RWPE2 (cell line): ENCODE results near the gene SPATA16.

Experiments used
- ATAC-seq: fragments of 200-7000 bp; cut with Tn5 transposase; 3 replicates; pipeline ENCODE4 v1.9.1; 2021; ENCODE audit warnings: low read depth
- DNase-seq: peaks from one replicate; pipeline ENCODE4 v3.0.0-alpha.2; 2020; ENCODE audit warnings: low spot score
- H3K27ac ChIP-seq: fragments of 450-650 bp; 2 replicates; pipeline ENCODE4 v1.5.1; 2017; ENCODE audit warnings: mild to moderate bottlenecking; ENCODE audit not compliant: poor library complexity, severe bottlenecking
- H3K27me3 ChIP-seq: fragments of 250-450 bp; sonication (Bioruptor Pico); 2 replicates; pipeline ENCODE4 v1.5.1; 2021; ENCODE audit warnings: mild to moderate bottlenecking, moderate library complexity; ENCODE audit not compliant: insufficient read depth, poor library complexity, severe bottlenecking
- H3K36me3 ChIP-seq: fragments of 250-450 bp; sonication (Bioruptor Pico); 2 replicates; pipeline ENCODE4 v1.5.1; 2020; ENCODE audit warnings: low read depth, mild to moderate bottlenecking, moderate library complexity
- H3K4me1 ChIP-seq: fragments of 250-450 bp; sonication (Bioruptor Pico); 2 replicates; pipeline ENCODE4 v1.5.1; 2021; ENCODE audit warnings: mild to moderate bottlenecking, moderate library complexity; ENCODE audit not compliant: insufficient read depth, poor library complexity, severe bottlenecking
- H3K4me3 ChIP-seq: fragments of 250-450 bp; sonication (Bioruptor Pico); 2 replicates; pipeline ENCODE4 v1.5.1; 2021; ENCODE audit warnings: mild to moderate bottlenecking, moderate library complexity; ENCODE audit not compliant: severe bottlenecking
- H3K9me3 ChIP-seq: fragments of 250-450 bp; sonication (Bioruptor Pico); 2 replicates; pipeline ENCODE4 v1.5.1; 2021; ENCODE audit warnings: mild to moderate bottlenecking, moderate library complexity; ENCODE audit not compliant: severe bottlenecking
- TF ChIP-seq, protein P1 (sequence below): fragments of 450-650 bp; IDR thresholded peaks from one replicate; pipeline ENCODE4 v1.5.1; 2017; ENCODE audit warnings: mild to moderate bottlenecking, moderate library complexity; ENCODE audit not compliant: poor library complexity, severe bottlenecking

SPATA16 gene

DNA sequence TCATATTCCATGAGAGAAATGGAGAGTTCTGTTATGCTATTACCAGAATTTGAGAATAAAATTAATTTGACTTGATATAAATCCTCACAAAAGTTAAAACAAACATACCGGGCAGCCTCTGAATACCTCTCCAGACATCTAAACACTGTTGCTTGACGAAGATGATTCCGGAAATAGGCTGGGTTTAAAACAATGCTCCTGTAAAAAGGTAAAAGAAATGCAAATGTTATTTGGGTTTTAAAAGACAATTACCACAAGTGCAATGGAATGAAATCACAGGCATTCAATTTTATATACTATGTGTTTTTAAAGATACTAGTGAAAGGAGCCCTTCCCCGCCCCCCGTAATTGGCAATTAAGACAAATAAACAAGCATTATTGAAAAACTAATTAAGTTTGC is 121.7 kb downstream of the SPATA16 start:
- ATAC-seq: no peak
- TF ChIP-seq, protein P1, sequence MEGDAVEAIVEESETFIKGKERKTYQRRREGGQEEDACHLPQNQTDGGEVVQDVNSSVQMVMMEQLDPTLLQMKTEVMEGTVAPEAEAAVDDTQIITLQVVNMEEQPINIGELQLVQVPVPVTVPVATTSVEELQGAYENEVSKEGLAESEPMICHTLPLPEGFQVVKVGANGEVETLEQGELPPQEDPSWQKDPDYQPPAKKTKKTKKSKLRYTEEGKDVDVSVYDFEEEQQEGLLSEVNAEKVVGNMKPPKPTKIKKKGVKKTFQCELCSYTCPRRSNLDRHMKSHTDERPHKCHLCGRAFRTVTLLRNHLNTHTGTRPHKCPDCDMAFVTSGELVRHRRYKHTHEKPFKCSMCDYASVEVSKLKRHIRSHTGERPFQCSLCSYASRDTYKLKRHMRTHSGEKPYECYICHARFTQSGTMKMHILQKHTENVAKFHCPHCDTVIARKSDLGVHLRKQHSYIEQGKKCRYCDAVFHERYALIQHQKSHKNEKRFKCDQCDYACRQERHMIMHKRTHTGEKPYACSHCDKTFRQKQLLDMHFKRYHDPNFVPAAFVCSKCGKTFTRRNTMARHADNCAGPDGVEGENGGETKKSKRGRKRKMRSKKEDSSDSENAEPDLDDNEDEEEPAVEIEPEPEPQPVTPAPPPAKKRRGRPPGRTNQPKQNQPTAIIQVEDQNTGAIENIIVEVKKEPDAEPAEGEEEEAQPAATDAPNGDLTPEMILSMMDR: no peak
- no peak for DNase-seq
- no peaks in the 10 kb centered on the region for H3K36me3 ChIP-seq
- no peaks in the 10 kb centered on the region for H3K4me1 ChIP-seq
- no peaks in the 10 kb centered on the region for H3K27me3 ChIP-seq
- H3K4me3 ChIP-seq: no peak overlapping the region
- no peak overlapping the region for H3K27ac ChIP-seq
- no peaks in the 10 kb centered on the region for H3K9me3 ChIP-seq

DNA sequence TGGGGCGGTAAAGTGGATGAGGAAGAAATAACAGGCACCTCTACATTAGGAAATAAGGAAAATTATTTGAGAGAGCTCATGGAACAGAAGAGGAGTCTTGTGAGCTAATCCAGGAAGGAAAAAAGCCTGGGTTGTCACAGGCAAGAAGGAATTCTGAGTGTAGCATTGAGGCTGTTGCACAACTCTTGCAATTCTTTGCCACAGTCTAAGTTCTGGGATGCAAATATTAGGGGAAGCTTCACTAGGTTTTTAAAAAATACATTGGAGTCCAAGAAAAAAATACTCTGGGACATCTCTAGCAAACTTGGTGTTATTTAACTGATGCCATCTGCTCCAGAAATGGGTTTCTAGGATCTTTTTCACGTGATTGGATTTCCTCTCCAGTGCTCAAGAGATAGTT is 122.3 kb downstream of the SPATA16 start:
- Histone ChIP-seq H3K4me1 (no peaks in the 10 kb centered on the region), H3K36me3 (no peaks in the 10 kb centered on the region), H3K27me3 (no peaks in the 10 kb centered on the region), H3K27ac (no peak overlapping the region), H3K4me3 (no peak overlapping the region), H3K9me3 (no peaks in the 10 kb centered on the region)
- TF ChIP-seq, protein P1: no peak
- ATAC-seq (no peak), DNase-seq (no peak)

DNA sequence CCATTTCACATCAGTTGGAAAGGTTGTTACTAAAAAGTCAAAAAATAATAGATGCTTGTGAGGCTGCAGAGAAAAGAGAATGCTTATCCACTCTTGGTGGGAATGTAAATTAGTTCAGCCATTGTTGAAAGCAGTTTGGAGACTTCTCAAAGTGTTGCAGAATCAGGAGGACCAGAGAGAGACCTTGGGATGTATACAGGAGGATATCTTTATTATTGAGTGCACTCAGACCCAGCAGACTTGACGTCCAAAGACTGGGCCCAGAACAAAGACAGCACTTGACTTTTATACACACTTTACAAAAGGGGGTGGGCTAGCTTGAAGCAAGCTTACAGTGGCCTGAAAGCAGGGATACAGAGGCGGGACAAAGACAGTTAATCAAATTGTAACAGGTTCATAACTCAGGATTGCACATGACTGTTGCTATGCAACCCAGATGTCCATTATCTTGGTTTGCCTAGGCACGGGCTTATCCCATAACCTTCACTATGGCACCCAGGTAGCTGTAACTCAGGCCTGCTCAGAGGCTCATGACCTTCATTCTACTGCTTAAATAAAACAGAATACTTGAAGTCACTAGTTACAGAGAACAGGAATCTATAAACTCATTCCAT is 127.7 kb downstream of the SPATA16 start:
- ATAC-seq: no peak
- no peaks in the 10 kb centered on the region for H3K9me3 ChIP-seq

DNA sequence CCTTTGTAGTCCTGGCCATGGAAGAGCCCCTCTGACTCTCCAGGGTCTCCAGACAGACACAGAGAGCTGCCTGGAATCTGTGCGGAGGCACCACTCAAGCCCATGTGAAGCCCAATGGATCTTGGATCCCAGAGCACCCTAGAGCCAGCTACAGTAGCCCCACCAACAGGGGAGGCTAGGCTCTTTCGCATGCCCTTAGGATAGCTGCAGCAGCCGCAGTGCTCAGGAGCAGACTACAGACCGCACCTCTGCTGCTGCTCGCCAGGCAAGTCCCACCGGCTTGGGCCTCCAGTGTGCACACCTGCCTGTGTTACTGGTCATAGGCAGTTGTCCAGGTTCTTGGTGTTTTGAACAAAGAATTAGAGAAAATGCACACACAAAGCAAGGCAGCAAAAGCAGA is 131.6 kb downstream of the SPATA16 start:
- no peaks in the 10 kb centered on the region for H3K36me3 ChIP-seq
- TF ChIP-seq, protein P1: no peak
- H3K9me3 ChIP-seq: no peaks in the 10 kb centered on the region
- H3K4me1 ChIP-seq: no peaks in the 10 kb centered on the region
- ATAC-seq (no peak), DNase-seq (no peak)
- H3K4me3 ChIP-seq: no peak overlapping the region
- H3K27ac ChIP-seq: no peak overlapping the region
- no peaks in the 10 kb centered on the region for H3K27me3 ChIP-seq

More for the DNA sequence above, 127.7 kb downstream of the SPATA16 start:
- Histone ChIP-seq H3K4me3 (no peak overlapping the region), H3K36me3 (no peaks in the 10 kb centered on the region), H3K27me3 (no peaks in the 10 kb centered on the region), H3K4me1 (no peaks in the 10 kb centered on the region), H3K27ac (no peak overlapping the region)
- no peak for DNase-seq
- TF ChIP-seq, protein P1: no peak

DNA sequence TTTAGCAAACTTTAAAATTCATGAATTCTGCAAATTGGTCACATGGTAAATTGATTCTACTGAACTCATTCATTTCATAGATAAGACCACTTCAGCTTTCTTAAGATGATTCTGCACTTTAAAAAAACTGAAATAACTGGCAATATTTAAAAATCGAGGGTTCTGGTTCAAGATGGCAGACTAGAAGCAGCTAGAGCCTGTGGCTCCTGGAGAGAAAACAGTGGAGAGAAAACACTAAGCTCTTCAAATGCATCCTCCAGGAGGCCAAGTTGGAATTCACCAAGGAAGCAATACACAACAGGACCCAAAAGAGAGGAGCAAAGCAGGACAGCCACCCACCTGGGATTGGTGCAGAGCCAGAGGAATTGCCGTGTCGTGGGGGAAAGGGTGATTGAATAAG is 132.1 kb downstream of the SPATA16 start:
- no peak overlapping the region for H3K27ac ChIP-seq
- no peaks in the 10 kb centered on the region for H3K27me3 ChIP-seq
- no peaks in the 10 kb centered on the region for H3K9me3 ChIP-seq
- TF ChIP-seq, protein P1: no peak
- DNase-seq: no peak
- ATAC-seq: no peak
- no peaks in the 10 kb centered on the region for H3K4me1 ChIP-seq
- H3K36me3 ChIP-seq: no peaks in the 10 kb centered on the region
- H3K4me3 ChIP-seq: no peak overlapping the region
